TTC549 (cell line): ENCODE measurements around the gene SFXN5.
"Not testable (repeated sequence)": the region's sequence is repeated elsewhere in the genome, so short reads cannot be mapped to it uniquely, and the experiment has no call there.

Source experiments
- FAIRE-seq: peaks from 2 replicates; lab custom pipeline; 2012; peaks lifted over from hg19 to GRCh38; lab: Jason Lieb, UNC

SFXN5 gene

GRCh38 chr2:72921853-72922252 is 149.7 kb downstream of the SFXN5 start:
- FAIRE-seq: no peak

GRCh38 chr2:72921088-72921851 is 150.2 kb downstream of the SFXN5 start:
- FAIRE-seq: no peak

- FAIRE-seq: no peak
These were observed 151.0 kb downstream of the SFXN5 start for GRCh38 chr2:72920318-72921087.

- no peak for FAIRE-seq
These were observed 151.8 kb downstream of the SFXN5 start for GRCh38 chr2:72919414-72920317.

- no peak for FAIRE-seq
These were observed 153.5 kb downstream of the SFXN5 start for GRCh38 chr2:72917877-72918553.

- FAIRE-seq: no peak
These were observed 154.2 kb downstream of the SFXN5 start, which contains the start of gene EMX1 for GRCh38 chr2:72917138-72917876. Gene EMX1 (plus strand): TSS chr2:72917519. CDS start chr2:72917853, 334 bp downstream.

GRCh38 chr2:72916743-72917137 is 154.8 kb downstream of the SFXN5 start:
- FAIRE-seq: no peak

- FAIRE-seq: no peak
These were observed 155.4 kb downstream of the SFXN5 start for GRCh38 chr2:72915907-72916742.

- FAIRE-seq: no peak
These were observed 156.1 kb downstream of the SFXN5 start for GRCh38 chr2:72915320-72915906.

- no peak for FAIRE-seq
These were observed 156.8 kb downstream of the SFXN5 start for GRCh38 chr2:72914589-72915319.

- no peak for FAIRE-seq
These were observed 157.3 kb downstream of the SFXN5 start for GRCh38 chr2:72914206-72914559.

- FAIRE-seq: no peak
These were observed 157.9 kb downstream of the SFXN5 start for GRCh38 chr2:72913486-72914205.

- FAIRE-seq: no peak
These were observed 160.3 kb downstream of the SFXN5 start for GRCh38 chr2:72911256-72911655.

GRCh38 chr2:72908741-72909140 is 162.8 kb downstream of the SFXN5 start:
- FAIRE-seq: no peak

- FAIRE-seq: not testable (repeated sequence)
These were observed 164.1 kb downstream of the SFXN5 start for GRCh38 chr2:72907369-72907768.

- no peak for FAIRE-seq
These were observed 170.1 kb downstream of the SFXN5 start for GRCh38 chr2:72901426-72901825.

GRCh38 chr2:72900191-72900825 is 171.2 kb downstream of the SFXN5 start:
- FAIRE-seq: no peak

GRCh38 chr2:72898585-72898906 is 173.0 kb downstream of the SFXN5 start:
- FAIRE-seq: no peak
